Mesodermal cell (in vitro differentiated cells): Measurements from ENCODE around the gene FARP1.

ENCODE experiments used
- H3K27ac ChIP-seq: 2 replicates; pipeline ENCODE4 v1.7.0; 2013; ENCODE audit warnings: mild to moderate bottlenecking, low read depth, low read length, moderate library complexity; ENCODE audit not compliant: severe bottlenecking
- H3K36me3 ChIP-seq: 2 replicates; pipeline ENCODE4 v1.7.1; 2013; ENCODE audit warnings: mild to moderate bottlenecking, low read length, moderate library complexity; ENCODE audit not compliant: control insufficient read depth, insufficient read depth
- H3K4me1 ChIP-seq: one replicate; pipeline ENCODE4 v1.7.1; 2013; ENCODE audit warnings: mild to moderate bottlenecking, low read length; ENCODE audit not compliant: insufficient read depth, control insufficient read depth, poor library complexity, severe bottlenecking
- H3K4me3 ChIP-seq: 2 replicates; pipeline ENCODE4 v1.7.0; 2013; ENCODE audit warnings: low read length, control low read depth, mild to moderate bottlenecking; ENCODE audit not compliant: insufficient read depth, poor library complexity, severe bottlenecking; ENCODE audit errors: extremely low read depth
- H3K9me3 ChIP-seq: 2 replicates; pipeline ENCODE4 v1.7.1; 2013; ENCODE audit warnings: mild to moderate bottlenecking, low read length, moderate library complexity; ENCODE audit not compliant: control insufficient read depth
- WGBS, 2 experiments: methylation state at CpG; one replicate each; pipeline ENCODE4 v1.1.5; 2013; ENCODE audit warnings: missing lambda C conversion rate in 2 of 2; ENCODE audit not compliant: insufficient coverage in 2 of 2; 5-methylcytosine and 5-hydroxymethylcytosine counted together

Gene FARP1

GRCh38 chr13:98462946-98463345 is 320.1 kb downstream of the FARP1 start:
- Histone ChIP-seq H3K9me3 (no peaks in the 10 kb centered on the region), H3K27ac (no peak overlapping the region), H3K36me3 (peaks cover 92% of the 10 kb centered on the region), H3K4me1 (no peaks in the 10 kb centered on the region), H3K4me3 (no peak overlapping the region)
- whole genome bisulfite sequencing, 2 experiments: 91 to 97% methylated on average over 7 of the region's 8 CpGs

DNA sequence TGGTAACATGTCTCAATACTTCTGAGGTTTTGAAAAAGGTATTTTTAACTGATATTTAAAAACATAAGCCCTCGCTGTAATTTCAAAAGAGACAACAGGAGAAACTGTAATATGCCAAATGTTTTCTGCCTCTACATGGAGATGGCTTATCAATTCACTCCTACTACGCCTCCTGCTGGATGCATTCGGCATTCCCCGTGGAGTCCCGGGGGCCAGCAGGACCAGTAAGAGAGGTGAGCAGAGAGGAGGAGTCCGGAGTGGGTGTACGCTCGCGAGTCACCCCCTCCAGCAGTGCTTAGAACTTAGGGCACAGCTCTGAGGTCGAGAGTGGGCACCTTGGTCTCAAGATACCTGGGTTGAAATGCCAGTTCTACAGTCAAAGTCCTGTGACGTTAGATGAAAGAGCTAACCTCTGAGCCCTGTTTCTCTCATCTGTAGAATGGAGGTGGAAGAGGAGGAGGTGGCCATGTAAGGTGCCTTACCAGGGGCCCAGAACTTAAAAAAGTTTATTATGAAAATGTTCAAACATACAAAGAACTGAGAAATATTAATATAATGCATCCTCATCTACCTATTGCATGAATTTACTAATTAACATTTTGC is 323.8 kb downstream of the FARP1 start:
- WGBS, 2 experiments: 63 to 64% methylated on average over 9 to 10 of the region's 11 CpGs
- peaks cover 73% of the 10 kb centered on the region for H3K36me3 ChIP-seq

GRCh38 chr13:98467263-98467985 is 324.5 kb downstream of the FARP1 start:
- 87 to 96% methylated on average over 9 to 10 of the region's 13 CpGs for WGBS, 2 experiments
- no peak overlapping the region for H3K27ac ChIP-seq
- H3K36me3 ChIP-seq: peaks cover 73% of the 10 kb centered on the region

More for the DNA sequence above, 323.8 kb downstream of the FARP1 start:
- Histone ChIP-seq H3K27ac (no peak overlapping the region), H3K4me3 (no peak overlapping the region), H3K4me1 (no peaks in the 10 kb centered on the region), H3K9me3 (no peaks in the 10 kb centered on the region)

GRCh38 chr13:98468361-98468760 is 325.5 kb downstream of the FARP1 start:
- no peak overlapping the region for H3K27ac ChIP-seq
- WGBS, 2 experiments: 90 to 94% methylated on average over 1 to 2 of the region's 3 CpGs
- peaks cover 71% of the 10 kb centered on the region for H3K36me3 ChIP-seq
- H3K4me3 ChIP-seq: no peak overlapping the region
- no peaks in the 10 kb centered on the region for H3K4me1 ChIP-seq
- no peaks in the 10 kb centered on the region for H3K9me3 ChIP-seq

More at GRCh38 chr13:98467263-98467985, 324.5 kb downstream of the FARP1 start:
- no peaks in the 10 kb centered on the region for H3K9me3 ChIP-seq
- no peaks in the 10 kb centered on the region for H3K4me1 ChIP-seq
- H3K4me3 ChIP-seq: no peak overlapping the region

DNA sequence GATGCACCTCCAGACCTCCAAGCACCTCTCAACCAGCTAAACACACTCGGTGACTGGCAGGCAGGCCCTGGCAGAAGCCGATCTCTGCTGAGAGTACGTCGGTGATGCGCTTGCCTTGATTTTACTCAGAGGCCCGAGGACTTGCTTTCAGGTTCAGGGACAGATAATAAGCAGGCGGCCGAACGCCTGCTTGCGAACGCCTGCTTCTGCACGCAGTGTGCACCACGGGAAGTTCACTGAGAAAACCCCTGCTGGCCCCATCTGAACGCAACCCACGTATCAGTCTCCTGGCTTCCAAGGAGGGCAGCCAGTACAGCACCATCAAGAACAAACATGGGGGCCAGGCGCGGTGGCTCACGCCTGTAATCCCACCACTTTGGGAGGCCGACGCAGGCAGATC is 326.0 kb downstream of the FARP1 start:
- H3K27ac ChIP-seq: no peak overlapping the region
- peaks cover 71% of the 10 kb centered on the region for H3K36me3 ChIP-seq
- H3K4me1 ChIP-seq: no peaks in the 10 kb centered on the region
- no peak overlapping the region for H3K4me3 ChIP-seq
- H3K9me3 ChIP-seq: no peaks in the 10 kb centered on the region
- WGBS, 2 experiments: 92 to 94% methylated on average over 12 to 20 of the region's 20 CpGs

DNA sequence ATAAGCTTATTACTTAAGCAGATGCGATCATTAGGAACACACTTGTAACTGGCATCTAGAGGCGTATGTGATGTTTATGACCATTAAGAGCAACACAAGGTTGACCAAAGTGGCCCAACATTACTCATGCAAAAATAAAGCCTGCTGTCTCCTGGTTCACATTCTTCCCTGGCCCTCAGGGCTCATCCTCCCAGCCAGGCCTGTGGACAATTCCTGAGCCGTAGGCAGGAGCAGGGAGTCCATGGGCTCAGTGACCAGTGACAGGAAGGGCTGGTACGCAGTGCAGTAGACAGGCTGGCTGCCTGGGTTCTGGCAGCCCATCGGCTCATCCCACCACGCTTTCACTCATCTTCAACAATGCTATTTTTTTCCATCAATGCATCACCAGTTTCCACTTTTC is 328.0 kb downstream of the FARP1 start:
- Histone ChIP-seq H3K4me1 (peaks cover 5% of the 10 kb centered on the region), H3K9me3 (no peaks in the 10 kb centered on the region), H3K4me3 (no peak overlapping the region), H3K36me3 (peaks cover 68% of the 10 kb centered on the region), H3K27ac (no peak overlapping the region)
- 93 to 100% methylated on average over 5 to 6 of the region's 6 CpGs for WGBS, 2 experiments

GRCh38 chr13:98471934-98472333 is 329.0 kb downstream of the FARP1 start:
- H3K4me1 ChIP-seq: peaks cover 14% of the 10 kb centered on the region
- H3K27ac ChIP-seq: no peak overlapping the region
- WGBS, 2 experiments: 92 to 95% methylated on average over 9 to 10 of the region's 10 CpGs
- peaks cover 60% of the 10 kb centered on the region for H3K36me3 ChIP-seq
- H3K4me3 ChIP-seq: no peak overlapping the region
- no peaks in the 10 kb centered on the region for H3K9me3 ChIP-seq

DNA sequence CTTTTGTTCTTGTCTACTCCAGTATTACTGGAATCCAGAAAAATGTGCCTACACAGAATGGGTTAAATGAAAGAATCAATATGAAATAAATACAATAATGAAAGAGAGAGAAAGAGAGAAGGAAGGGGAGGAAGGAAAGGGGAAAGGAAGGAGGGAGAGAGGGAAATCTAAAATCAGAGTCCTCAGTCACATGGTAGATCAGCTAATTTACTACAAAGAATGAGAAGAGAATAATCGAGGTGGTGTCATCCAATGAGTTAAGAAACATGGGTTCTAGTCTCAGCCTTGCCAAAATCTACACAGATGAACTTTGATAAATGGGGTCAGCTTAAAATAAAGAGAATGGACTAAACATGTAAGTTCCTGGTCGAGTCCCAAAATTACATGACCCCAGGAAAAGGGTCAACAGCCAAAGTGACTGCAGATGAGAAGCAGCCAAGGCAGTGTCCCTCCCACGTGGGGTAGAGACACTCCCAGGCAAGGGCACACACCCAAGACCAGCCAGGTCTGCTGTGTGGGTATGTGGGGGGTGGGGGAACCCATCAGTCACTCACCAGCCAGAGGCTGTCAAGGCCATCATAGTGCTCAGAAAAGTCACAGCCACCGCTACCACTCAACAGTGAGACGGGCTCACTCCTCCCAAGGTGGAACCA is 330.4 kb downstream of the FARP1 start:
- Histone ChIP-seq H3K27ac (no peak overlapping the region), H3K9me3 (no peaks in the 10 kb centered on the region), H3K4me1 (peaks cover 22% of the 10 kb centered on the region), H3K4me3 (no peak overlapping the region), H3K36me3 (peaks cover 46% of the 10 kb centered on the region)
- 95 to 96% methylated on average over 4 to 5 of the region's 5 CpGs for WGBS, 2 experiments

DNA sequence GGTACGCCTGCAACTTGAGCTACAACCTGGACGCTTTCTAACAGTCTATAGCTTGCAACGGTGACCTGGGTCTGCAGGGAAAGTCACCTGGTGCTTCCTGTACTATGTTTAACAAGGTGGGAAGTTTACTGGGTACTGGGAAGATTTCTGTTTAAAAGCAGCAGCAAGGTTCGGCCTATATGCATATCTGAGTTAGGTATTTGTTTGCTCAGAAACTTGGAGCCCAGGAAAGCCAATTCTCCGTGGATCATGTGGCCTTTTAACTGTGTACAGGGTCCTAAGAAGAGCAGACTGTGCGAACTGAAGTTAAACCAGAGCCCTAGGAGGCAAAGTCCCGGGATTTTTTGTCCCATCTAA is 330.9 kb downstream of the FARP1 start:
- Histone ChIP-seq H3K4me3 (no peak overlapping the region), H3K4me1 (peaks cover 27% of the 10 kb centered on the region), H3K36me3 (peaks cover 46% of the 10 kb centered on the region), H3K9me3 (no peaks in the 10 kb centered on the region), H3K27ac (no peak overlapping the region)
- WGBS, 2 experiments: 93 to 95% methylated on average over 6 to 7 of the region's 7 CpGs

GRCh38 chr13:98474292-98474691 is 331.4 kb downstream of the FARP1 start:
- Histone ChIP-seq H3K27ac (no peak overlapping the region), H3K36me3 (peaks cover 46% of the 10 kb centered on the region), H3K9me3 (no peaks in the 10 kb centered on the region), H3K4me1 (peaks cover 31% of the 10 kb centered on the region), H3K4me3 (no peak overlapping the region)
- WGBS, 2 experiments: 91 to 92% methylated on average over 7 of the region's 10 CpGs

GRCh38 chr13:98474761-98475160 is 331.9 kb downstream of the FARP1 start:
- WGBS, 2 experiments: 94 to 96% methylated on average over 24 of the region's 24 CpGs
- Histone ChIP-seq H3K4me3 (no peak overlapping the region), H3K36me3 (peaks cover 43% of the 10 kb centered on the region), H3K4me1 (peaks cover 36% of the 10 kb centered on the region), H3K27ac (no peak overlapping the region), H3K9me3 (no peaks in the 10 kb centered on the region)
